Measurements from ENCODE around the gene SCYGR4. TPM values are rescaled to one million over a fixed set of nuclear protein-coding genes. Genes with fewer than 3 reads are reported as not detected.

SCYGR4 gene, protein sequence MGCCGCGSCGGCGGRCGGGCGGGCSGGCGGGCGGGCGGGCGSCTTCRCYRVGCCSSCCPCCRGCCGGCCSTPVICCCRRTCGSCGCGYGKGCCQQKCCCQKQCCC
- total RNA-seq (not detected), polyA plus RNA-seq (under 1 TPM in 1 of 3 donors, not detected in 2; 0.04 TPM)
- long read RNA-seq, donor 1 = 0 reads
- long read RNA-seq, donor 2 = 0 reads

DNA sequence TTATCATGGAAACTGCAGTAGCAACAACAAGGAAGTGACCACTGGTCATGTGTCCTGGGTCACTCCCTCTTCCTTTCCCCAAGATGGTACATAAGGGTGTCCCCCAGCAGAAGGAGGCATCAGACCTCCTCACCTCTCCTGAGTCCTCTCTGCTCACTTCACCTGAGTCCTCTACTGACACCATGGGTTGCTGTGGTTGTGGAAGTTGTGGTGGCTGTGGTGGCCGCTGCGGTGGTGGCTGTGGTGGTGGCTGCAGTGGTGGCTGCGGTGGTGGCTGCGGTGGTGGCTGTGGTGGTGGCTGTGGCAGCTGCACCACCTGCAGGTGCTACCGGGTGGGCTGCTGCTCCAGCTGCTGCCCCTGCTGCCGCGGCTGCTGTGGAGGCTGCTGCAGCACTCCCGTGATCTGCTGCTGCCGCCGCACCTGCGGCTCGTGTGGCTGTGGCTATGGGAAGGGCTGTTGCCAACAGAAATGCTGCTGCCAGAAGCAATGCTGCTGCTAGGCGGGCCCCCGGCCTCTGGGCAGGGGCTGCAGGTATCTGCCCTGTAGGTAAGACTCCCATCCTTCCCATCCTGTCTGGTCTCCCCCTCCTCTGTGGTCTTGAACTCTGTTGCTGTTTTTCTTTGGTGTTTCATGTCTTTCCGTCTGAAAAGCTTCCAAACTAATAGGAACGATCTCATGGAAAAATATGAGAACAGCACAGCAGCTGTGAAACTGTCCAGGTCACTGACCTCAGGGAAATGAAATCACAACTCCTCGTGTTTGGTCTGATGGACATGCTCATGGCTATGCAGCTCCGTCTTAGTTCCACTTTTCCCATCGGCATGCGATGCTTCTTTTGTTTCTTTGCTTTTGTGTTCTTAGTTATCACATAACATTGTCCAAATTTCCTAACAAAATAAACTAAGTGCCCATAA lies at the start of gene SCYGR4:
SCYGR4 (plus strand) TSS at position 183 of the 915 bp plus-strand sequence; CDS start at position 183, 0 bp downstream.
- DNase-seq = no peak
- Histone ChIP-seq H3K4me3 (no peak within 1 kb of the TSS), H3K27ac (no peak within 1 kb of the TSS), H3K36me3 (no peaks in the 10 kb centered on the region), H3K9me3 (peaks cover 0 to 6% (median 2%) of the 10 kb centered on the region in 8 donors), H3K27me3 (replicated peaks in 1 of 7) (peaks cover 0 to 17% (median 0%) of the 10 kb centered on the region in 7 donors), H3K4me1 (no peaks in the 10 kb centered on the region)
- intact Hi-C loops (cut with DNase I; ENCODE audit: low total_unique reads) = no loop called here
- WGBS, 5 donors = 63 to 87% (median 80%) methylated on average over 10 to 20 of the region's 20 CpGs
- TF ChIP-seq POLR2A (IDR thresholded peaks at IDR 0.05) = no peak
- TF ChIP-seq POLR2AphosphoS5 (IDR thresholded peaks at IDR 0.05) = no peak
- TF ChIP-seq CTCF (IDR thresholded peaks at IDR 0.05 in 8 of 11, conservative IDR thresholded peaks at IDR 0.05 in 3 of 11) = no peak

GRCh38 chr2:227568852-227569169 lies 48.5 kb upstream of the SCYGR4 start:
- no peak for TF ChIP-seq POLR2AphosphoS5 (IDR thresholded peaks at IDR 0.05)
- TF ChIP-seq CTCF (IDR thresholded peaks at IDR 0.05 in 8 of 11, conservative IDR thresholded peaks at IDR 0.05 in 3 of 11) = no peak
- TF ChIP-seq POLR2A (IDR thresholded peaks at IDR 0.05) = no peak
- DNase-seq = no peak
- H3K27me3 ChIP-seq (replicated peaks in 1 of 7) = no peaks in the 10 kb centered on the region
- H3K9me3 ChIP-seq = no peaks in the 10 kb centered on the region
- intact Hi-C loops (cut with DNase I; ENCODE audit: low total_unique reads) = no loop called here
- H3K4me3 ChIP-seq = no peak overlapping the region
- whole genome bisulfite sequencing, 5 donors = 87 to 95% (median 92%) methylated on average over 2 of the region's 2 CpGs
- no peak overlapping the region for H3K27ac ChIP-seq
- peaks cover 0 to 6% (median 0%) of the 10 kb centered on the region in 6 donors for H3K36me3 ChIP-seq
- H3K4me1 ChIP-seq = peaks cover 0 to 4% (median 0%) of the 10 kb centered on the region in 6 donors

- H3K27me3 ChIP-seq (replicated peaks in 1 of 7) = no peaks in the 10 kb centered on the region
- H3K27ac ChIP-seq = no peak overlapping the region
- intact Hi-C loops (cut with DNase I; ENCODE audit: low total_unique reads) = no loop called here
- peaks cover 0 to 6% (median 0%) of the 10 kb centered on the region in 6 donors for H3K36me3 ChIP-seq
- peaks cover 0 to 4% (median 0%) of the 10 kb centered on the region in 6 donors for H3K4me1 ChIP-seq
- WGBS, 5 donors = 41 to 67% (median 53%) methylated on average over 1 of the region's 1 CpG
- no peaks in the 10 kb centered on the region for H3K9me3 ChIP-seq
- no peak overlapping the region for H3K4me3 ChIP-seq
- TF ChIP-seq CTCF (IDR thresholded peaks at IDR 0.05 in 8 of 11, conservative IDR thresholded peaks at IDR 0.05 in 3 of 11) (no peak), POLR2AphosphoS5 (IDR thresholded peaks at IDR 0.05) (peak in 1 of 3 donors; percentile 3)
- DNase-seq = no peak
Measured at GRCh38 chr2:227570615-227571014, 46.7 kb upstream of the SCYGR4 start.

- H3K27me3 ChIP-seq (replicated peaks in 1 of 7) = no peaks in the 10 kb centered on the region
- no peak for TF ChIP-seq CTCF (IDR thresholded peaks at IDR 0.05 in 8 of 11, conservative IDR thresholded peaks at IDR 0.05 in 3 of 11)
- TF ChIP-seq POLR2AphosphoS5 (IDR thresholded peaks at IDR 0.05) = no peak
- no peak for TF ChIP-seq POLR2A (IDR thresholded peaks at IDR 0.05)
- no peak overlapping the region for H3K27ac ChIP-seq
- no peak for DNase-seq
- no peaks in the 10 kb centered on the region for H3K36me3 ChIP-seq
- no peak overlapping the region for H3K4me3 ChIP-seq
- no peaks in the 10 kb centered on the region for H3K9me3 ChIP-seq
- H3K4me1 ChIP-seq = no peaks in the 10 kb centered on the region
- intact Hi-C loops (cut with DNase I; ENCODE audit: low total_unique reads) = no loop called here
Measured at GRCh38 chr2:227576110-227576509, 41.2 kb upstream of the SCYGR4 start.
